SK-N-SH treated with all-trans-retinoic acid at 6 μM for 48 hours (cell line): ENCODE measurements around the gene NDUFA11.

Experiments used
- ATAC-seq: fragments of 200-7000 bp; cut with Tn5 transposase; 3 replicates; pipeline ENCODE4 v1.9.1; 2020; ENCODE audit warnings: mild to moderate bottlenecking, moderate library complexity
- ARNTL ChIP-seq: fragments of 450-650 bp; formaldehyde crosslinking; IDR thresholded peaks from 2 replicates; pipeline ENCODE4 v1.5.0; 2020; ENCODE audit warnings: low read depth, mild to moderate bottlenecking, moderate library complexity, borderline replicate concordance
- BACH2 ChIP-seq: fragments of 250-450 bp; sonication (Bioruptor Pico); IDR thresholded peaks from 2 replicates; pipeline ENCODE4 v1.9.0; 2021; ENCODE audit warnings: mild to moderate bottlenecking, borderline replicate concordance
- CREB5 ChIP-seq: fragments of 250-450 bp; sonication (Bioruptor Pico); IDR thresholded peaks from 2 replicates; pipeline ENCODE4 v1.5.1; 2020; ENCODE audit warnings: low read depth, mild to moderate bottlenecking, moderate library complexity
- CSDC2 ChIP-seq: fragments of 250-450 bp; sonication (Bioruptor Pico); IDR thresholded peaks from 2 replicates; pipeline ENCODE4 v1.5.0; 2020; ENCODE audit warnings: mild to moderate bottlenecking, moderate library complexity
- CSRNP3 ChIP-seq: fragments of 250-450 bp; sonication (Bioruptor Pico); IDR thresholded peaks from 2 replicates; pipeline ENCODE4 v1.5.1; 2021; ENCODE audit warnings: mild to moderate bottlenecking, moderate library complexity
- ESRRG ChIP-seq: fragments of 250-450 bp; sonication (Bioruptor Pico); IDR thresholded peaks from 2 replicates; pipeline ENCODE4 v1.6.1; 2021; ENCODE audit warnings: mild to moderate bottlenecking
- GLIS3 ChIP-seq: fragments of 250-450 bp; sonication (Bioruptor Pico); IDR thresholded peaks from 2 replicates; pipeline ENCODE4 v1.5.0; 2020; ENCODE audit warnings: mild to moderate bottlenecking, moderate library complexity
- ISL1 ChIP-seq: fragments of 250-450 bp; sonication (Bioruptor Pico); IDR thresholded peaks from 2 replicates; pipeline ENCODE4 v2.1.2; 2022; ENCODE audit warnings: mild to moderate bottlenecking, moderate library complexity
- OSR1 ChIP-seq: fragments of 250-450 bp; sonication (Bioruptor Pico); IDR thresholded peaks from 2 replicates; pipeline ENCODE4 v1.8.0; 2022; ENCODE audit warnings: moderate library complexity, mild to moderate bottlenecking, inconsistent platforms
- PATZ1 ChIP-seq: fragments of 250-450 bp; sonication (Bioruptor Pico); IDR thresholded peaks from 2 replicates; pipeline ENCODE4 v1.8.0; 2020; ENCODE audit warnings: mild to moderate bottlenecking, moderate library complexity, borderline replicate concordance
- PPARA ChIP-seq: fragments of 250-450 bp; sonication (Bioruptor Pico); IDR thresholded peaks from 2 replicates; pipeline ENCODE4 v1.5.0; 2020; ENCODE audit warnings: mild to moderate bottlenecking, borderline replicate concordance
- RARB ChIP-seq: fragments of 250-450 bp; sonication (Bioruptor Pico); IDR thresholded peaks from 2 replicates; pipeline ENCODE4 v1.8.0; 2021; ENCODE audit warnings: mild to moderate bottlenecking, moderate library complexity
- TCF4 ChIP-seq: fragments of 250-450 bp; sonication (Bioruptor Pico); IDR thresholded peaks from 2 replicates; pipeline ENCODE4 v1.8.0; 2021; ENCODE audit warnings: mild to moderate bottlenecking, moderate library complexity, borderline replicate concordance
- TOX ChIP-seq: fragments of 250-450 bp; sonication (Bioruptor Pico); IDR thresholded peaks from 2 replicates; pipeline ENCODE4 v1.8.0; 2021; ENCODE audit warnings: mild to moderate bottlenecking, moderate library complexity, borderline replicate concordance
- TSHZ2 ChIP-seq: fragments of 250-450 bp; sonication (Bioruptor Pico); IDR thresholded peaks from 2 replicates; pipeline ENCODE4 v1.5.0; 2020; ENCODE audit warnings: mild to moderate bottlenecking, moderate library complexity
- ZFP3 ChIP-seq: fragments of 250-450 bp; sonication (Bioruptor Pico); IDR thresholded peaks from 2 replicates; pipeline ENCODE4 v1.5.0; 2020; ENCODE audit warnings: mild to moderate bottlenecking, moderate library complexity
- ZFP30 ChIP-seq: fragments of 450-650 bp; formaldehyde crosslinking; IDR thresholded peaks from 2 replicates; pipeline ENCODE4 v1.5.0; 2022; ENCODE audit warnings: mild to moderate bottlenecking, moderate library complexity
- ZNF565 ChIP-seq: fragments of 450-650 bp; formaldehyde crosslinking; conservative IDR thresholded peaks from 2 replicates; pipeline ENCODE4 v1.5.0; 2020; ENCODE audit warnings: low read depth, mild to moderate bottlenecking, moderate library complexity
- ZNF70 ChIP-seq: fragments of 450-650 bp; formaldehyde crosslinking; IDR thresholded peaks from 2 replicates; pipeline ENCODE4 v1.5.0; 2020; ENCODE audit warnings: mild to moderate bottlenecking, moderate library complexity
- ZNF8 ChIP-seq: fragments of 450-650 bp; formaldehyde crosslinking; IDR thresholded peaks from 2 replicates; pipeline ENCODE4 v1.5.0; 2020; ENCODE audit warnings: mild to moderate bottlenecking, moderate library complexity

Gene NDUFA11

GRCh38 chr19:5952193-5953029 is 48.8 kb upstream of the NDUFA11 start (continued):
- TF ChIP-seq CREB5 (CRISPR knock-in tag) (no peak), CSDC2 (no peak), GLIS3 (CRISPR knock-in tag) (no peak), PPARA (no peak)
- TF ChIP-seq, all 23 proteins: peak for 0

GRCh38 chr19:5951338-5951861 is 47.8 kb upstream of the NDUFA11 start:
- TF ChIP-seq BACH2 (CRISPR knock-in tag) = no peak
- no peak for TF ChIP-seq ZNF565 (CRISPR knock-in tag)
- TF ChIP-seq RARB (CRISPR knock-in tag) = no peak
- no peak for TF ChIP-seq ZFP3 (CRISPR knock-in tag)
- no peak for TF ChIP-seq TCF4 (CRISPR knock-in tag)
- no peak for ATAC-seq

- TF ChIP-seq PATZ1 (CRISPR knock-in tag) = no peak
- TF ChIP-seq ISL1 (CRISPR knock-in tag) = no peak
- no peak for TF ChIP-seq ZFP30 (CRISPR knock-in tag)
- no peak for TF ChIP-seq GLIS3 (CRISPR knock-in tag)
- TF ChIP-seq TSHZ2 (CRISPR knock-in tag) = no peak
- no peak for ATAC-seq
Measured at GRCh38 chr19:5950741-5951140, 47.2 kb upstream of the NDUFA11 start.

GRCh38 chr19:5949792-5950305 is 46.3 kb upstream of the NDUFA11 start:
- TF ChIP-seq TCF4 (CRISPR knock-in tag) = no peak
- TF ChIP-seq RARB (CRISPR knock-in tag) = no peak
- no peak for TF ChIP-seq BACH2 (CRISPR knock-in tag)
- TF ChIP-seq OSR1 (CRISPR knock-in tag) = no peak
- ATAC-seq = no peak

GRCh38 chr19:5948752-5949564 is 45.4 kb upstream of the NDUFA11 start:
- ATAC-seq = no peak
- TF ChIP-seq OSR1 (CRISPR knock-in tag) = no peak
- TF ChIP-seq GLIS3 (CRISPR knock-in tag) = no peak
- TF ChIP-seq ARNTL (CRISPR knock-in tag) = no peak
- no peak for TF ChIP-seq ZFP30 (CRISPR knock-in tag)
- TF ChIP-seq ZNF8 = no peak
- no peak for TF ChIP-seq TCF4 (CRISPR knock-in tag)
- no peak for TF ChIP-seq ISL1 (CRISPR knock-in tag)
- TF ChIP-seq ZNF70 = no peak
- no peak for TF ChIP-seq ZNF565 (CRISPR knock-in tag)
- TF ChIP-seq RARB (CRISPR knock-in tag) = no peak
- no peak for TF ChIP-seq PATZ1 (CRISPR knock-in tag)
- no peak for TF ChIP-seq ESRRG (CRISPR knock-in tag)
- TF ChIP-seq CSRNP3 (CRISPR knock-in tag) = no peak
- no peak for TF ChIP-seq TOX (CRISPR knock-in tag)
- TF ChIP-seq CREB5 (CRISPR knock-in tag) = no peak
